OCI-LY7 (cell line): ENCODE measurements around the gene ZIC2.

Experiments
- CTCF ChIP-seq: fragments of 200-600 bp; sonication (generic); conservative IDR thresholded peaks from 2 replicates; pipeline ENCODE4 v1.5.1; 2014; ENCODE audit warnings: mild to moderate bottlenecking, antibody characterized with exemption, low read length, moderate library complexity, mixed read lengths
- EZH2phosphoT487 ChIP-seq: fragments of 200-600 bp; sonication (generic); IDR thresholded peaks from 2 replicates; pipeline ENCODE4 v1.6.1; 2018; ENCODE audit warnings: low read depth, borderline replicate concordance, mild to moderate bottlenecking, mixed run types, antibody characterized with exemption, low read length, moderate library complexity, mixed read lengths

- TF ChIP-seq CTCF = no peak
- TF ChIP-seq EZH2phosphoT487 = no peak
Measured at GRCh38 chr13:99992949-99993351, 11.4 kb downstream of the ZIC2 start.
